Esophagus muscularis mucosa (tissue), 4 donors: ENCODE data around the gene CCDC77. TPM values are rescaled to one million over a fixed set of nuclear protein-coding genes. Genes with fewer than 3 reads are reported as not detected.

Source experiments
- DNase-seq: peaks from one replicate; pipeline ENCODE4 v3.0.0-alpha.2; 2017; ENCODE audit errors: extremely low spot score
- H3K27ac ChIP-seq, 4 donors: fragments of 200-600 bp; sonication (generic); replicated peaks in 1 of 4; 1 replicate in 3 of 4; 2 replicates in 1 of 4; pipeline ENCODE4 v1.5.1; 2016 to 2019; ENCODE audit warnings: mild to moderate bottlenecking in 1 of 4
- H3K27me3 ChIP-seq, 4 donors: fragments of 200-600 bp; sonication (generic); one replicate each; pipeline versions ENCODE4 v1.5.1 to v1.6.0; 2016 to 2019
- H3K36me3 ChIP-seq, 4 donors: fragments of 200-600 bp; sonication (generic); one replicate each; pipeline ENCODE4 v1.5.1; 2016 to 2019
- H3K4me1 ChIP-seq, 4 donors: fragments of 200-600 bp; sonication (generic); one replicate each; pipeline ENCODE4 v1.5.1; 2016 to 2019
- H3K4me3 ChIP-seq, 4 donors: fragments of 200-600 bp; sonication (generic); 1 replicate in 2 of 4; 2 replicates in 2 of 4; pipeline ENCODE4 v1.5.1; 2016 to 2019; ENCODE audit warnings: mild to moderate bottlenecking in 4 of 4, moderate library complexity in 1 of 4
- H3K9me3 ChIP-seq, 4 donors: fragments of 200-600 bp; sonication (generic); 1 replicate in 3 of 4; 2 replicates in 1 of 4; pipeline ENCODE4 v1.5.1; 2016 to 2019
- EP300 ChIP-seq: sonication (generic); formaldehyde crosslinking; IDR thresholded peaks from one replicate; pipeline ENCODE4 v1.6.1; 2017; ENCODE audit warnings: antibody characterized with exemption
- POLR2A ChIP-seq: fragments of 450-650 bp; IDR thresholded peaks from one replicate; pipeline ENCODE4 v1.6.1; 2017; ENCODE audit warnings: antibody characterized with exemption, moderate library complexity, mild to moderate bottlenecking, low read depth
- POLR2AphosphoS5 ChIP-seq, 2 donors: sonication (generic); formaldehyde crosslinking; IDR thresholded peaks; one replicate each; pipeline ENCODE4 v1.6.1; 2017; ENCODE audit warnings: antibody characterized with exemption in 2 of 2
- WGBS: methylation state at CpG from one replicate; pipeline ENCODE4 v1.1.5; 2018; 5-methylcytosine and 5-hydroxymethylcytosine counted together
- intact Hi-C: fragments of 100-400 bp; cut with DNase I; formaldehyde crosslinking; loops from one replicate; pipeline ENCODE4 v1.15.1; 2023
- total RNA-seq, 4 donors: library from RNA; depleted of rRNA; stranded (reverse); fragments of >200 nt; gene quantifications; one replicate each; pipeline versions ENCODE4 v1.1.0 to v1.2.1, GENCODE V29; 2016
- TF ChIP-seq, protein P1 (sequence below), 3 experiments: fragments of 200-600 bp in 2 of 3; fragments of 450-650 bp in 1 of 3; sonication (generic) in 2 of 3; IDR thresholded peaks; one replicate each; pipeline ENCODE4 v1.5.1; 2017 to 2019; ENCODE audit warnings: antibody characterized with exemption in 3 of 3, mild to moderate bottlenecking in 2 of 3, moderate library complexity in 1 of 3

Gene CCDC77
- total RNA-seq, 4 donors from 2014 or later = 3.8 to 7.1 (median 5.0) TPM

DNA sequence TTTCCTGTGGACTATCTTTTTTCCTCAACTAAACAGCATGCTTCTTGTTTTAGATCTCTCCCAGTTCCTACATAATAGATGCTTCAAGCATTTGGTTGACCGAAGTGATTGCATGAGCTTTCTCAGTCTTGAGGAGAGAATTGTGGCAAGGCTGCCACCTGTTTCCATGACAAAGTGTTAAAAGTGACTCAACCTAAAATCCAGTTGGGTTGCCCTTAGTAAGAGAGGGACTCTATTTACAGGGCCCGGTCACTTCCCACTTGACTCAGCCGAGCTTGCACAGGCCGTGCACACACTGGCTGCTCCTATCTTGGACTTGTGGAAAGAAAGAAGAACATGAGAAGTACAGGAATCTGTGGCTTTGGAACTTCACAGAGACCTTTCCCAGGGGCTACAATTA lies 56.2 kb downstream of the CCDC77 start:
- H3K27me3 ChIP-seq = peaks cover 0 to 53% (median 8%) of the 10 kb centered on the region in 4 donors
- no peak for TF ChIP-seq POLR2AphosphoS5 (IDR thresholded peaks at IDR 0.05)
- TF ChIP-seq, protein P1, sequence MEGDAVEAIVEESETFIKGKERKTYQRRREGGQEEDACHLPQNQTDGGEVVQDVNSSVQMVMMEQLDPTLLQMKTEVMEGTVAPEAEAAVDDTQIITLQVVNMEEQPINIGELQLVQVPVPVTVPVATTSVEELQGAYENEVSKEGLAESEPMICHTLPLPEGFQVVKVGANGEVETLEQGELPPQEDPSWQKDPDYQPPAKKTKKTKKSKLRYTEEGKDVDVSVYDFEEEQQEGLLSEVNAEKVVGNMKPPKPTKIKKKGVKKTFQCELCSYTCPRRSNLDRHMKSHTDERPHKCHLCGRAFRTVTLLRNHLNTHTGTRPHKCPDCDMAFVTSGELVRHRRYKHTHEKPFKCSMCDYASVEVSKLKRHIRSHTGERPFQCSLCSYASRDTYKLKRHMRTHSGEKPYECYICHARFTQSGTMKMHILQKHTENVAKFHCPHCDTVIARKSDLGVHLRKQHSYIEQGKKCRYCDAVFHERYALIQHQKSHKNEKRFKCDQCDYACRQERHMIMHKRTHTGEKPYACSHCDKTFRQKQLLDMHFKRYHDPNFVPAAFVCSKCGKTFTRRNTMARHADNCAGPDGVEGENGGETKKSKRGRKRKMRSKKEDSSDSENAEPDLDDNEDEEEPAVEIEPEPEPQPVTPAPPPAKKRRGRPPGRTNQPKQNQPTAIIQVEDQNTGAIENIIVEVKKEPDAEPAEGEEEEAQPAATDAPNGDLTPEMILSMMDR (IDR thresholded peaks at IDR 0.05) = no peak
- no peak for TF ChIP-seq POLR2A
- H3K27ac ChIP-seq = no peak overlapping the region
- intact Hi-C loops = loop anchor here (5.0 kb wide), 1 partner anchor 90 kb away; no protein-coding TSS in a partner anchor
- no peaks in the 10 kb centered on the region for H3K36me3 ChIP-seq
- peaks cover 9 to 21% (median 21%) of the 10 kb centered on the region in 4 donors for H3K4me1 ChIP-seq
- H3K9me3 ChIP-seq = no peaks in the 10 kb centered on the region
- H3K4me3 ChIP-seq = no peak overlapping the region
- DNase-seq = no peak
- 93% methylated on average over 4 of the region's 4 CpGs for WGBS

DNA sequence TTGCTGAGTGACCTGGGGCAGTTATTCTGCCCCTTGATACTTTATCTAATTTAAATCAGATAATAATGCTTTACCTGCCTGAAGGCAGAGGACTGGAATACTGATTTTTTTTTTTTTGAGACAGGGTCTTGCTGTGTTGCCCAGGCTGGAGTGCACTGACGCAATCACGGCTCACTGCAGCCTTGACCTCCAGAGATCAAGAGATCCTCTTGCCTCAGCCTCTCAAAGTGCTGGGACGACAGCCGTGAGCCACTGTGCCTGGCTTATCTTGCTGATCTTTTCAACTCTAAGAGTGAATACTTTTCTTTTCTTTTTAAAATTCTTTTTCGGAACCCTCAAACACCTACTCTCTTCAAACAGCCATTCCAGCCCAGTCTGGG lies 57.6 kb downstream of the CCDC77 start:
- Histone ChIP-seq H3K9me3 (no peaks in the 10 kb centered on the region), H3K36me3 (no peaks in the 10 kb centered on the region), H3K27ac (no peak overlapping the region), H3K4me1 (peaks cover 9 to 21% (median 21%) of the 10 kb centered on the region in 4 donors), H3K4me3 (peak overlapping the region; percentile 59 to 71 (median 62)), H3K27me3 (peaks cover 0 to 54% (median 8%) of the 10 kb centered on the region in 4 donors)
- no peak for TF ChIP-seq POLR2A
- TF ChIP-seq, protein P1 (IDR thresholded peaks at IDR 0.05) = no peak
- no peak for TF ChIP-seq POLR2AphosphoS5 (IDR thresholded peaks at IDR 0.05)
- TF ChIP-seq EP300 = no peak
- WGBS = 68% methylated on average over 5 of the region's 5 CpGs
- intact Hi-C loops = loop anchor here (5.0 kb wide), 1 partner anchor 88 kb away; no protein-coding TSS in a partner anchor
- no peak for DNase-seq

DNA sequence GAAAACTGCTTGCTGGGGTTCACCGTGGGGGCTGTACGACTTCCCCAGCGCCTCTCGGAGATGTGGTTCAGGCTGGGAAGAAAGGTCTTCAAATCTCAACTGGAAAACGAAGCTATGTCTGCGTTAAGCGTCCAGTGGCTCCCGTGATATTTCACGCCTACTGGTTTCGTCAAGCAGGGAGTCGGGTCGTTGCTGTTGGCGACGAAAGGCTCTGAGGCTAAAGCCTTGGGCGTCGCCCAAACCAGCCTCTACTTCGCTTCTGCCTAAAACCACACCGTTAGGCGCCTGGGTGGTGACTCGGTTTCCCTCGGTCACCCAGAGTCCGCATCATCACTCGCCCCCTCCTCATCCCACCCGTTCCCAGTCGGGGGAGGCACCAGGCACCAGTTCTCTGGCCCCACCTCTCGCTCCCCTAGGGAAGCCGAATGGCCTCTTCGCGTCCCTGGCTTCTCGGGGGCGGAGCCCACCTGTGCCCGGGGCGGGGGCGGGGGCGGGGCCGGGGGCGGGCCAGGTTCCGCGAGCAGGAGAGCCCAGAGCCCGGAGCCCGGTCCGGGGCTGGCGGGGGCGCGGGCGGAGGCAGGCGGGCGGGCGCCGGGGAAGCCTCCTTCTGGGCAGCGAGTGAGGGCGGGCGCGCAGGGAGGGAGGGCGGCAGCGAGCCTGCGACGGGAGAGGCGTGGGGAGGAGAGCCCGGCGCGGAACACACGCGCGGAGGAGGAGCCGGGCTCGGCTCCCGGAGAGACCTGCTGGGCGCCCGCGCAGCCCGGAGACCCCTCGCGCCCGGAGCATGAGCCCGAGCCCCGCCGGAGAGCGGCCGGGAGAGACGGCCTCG lies 58.2 kb downstream of the CCDC77 start, which contains the start of gene B4GALNT3:
TSS of gene B4GALNT3 (plus strand) at position 510 of the 829 bp plus-strand sequence. CDS start 438 bp downstream, outside the sequence.
- Histone ChIP-seq H3K4me3 (peak within 1 kb of the TSS; percentile 59 to 71 (median 62)), H3K9me3 (no peaks in the 10 kb centered on the region), H3K36me3 (no peaks in the 10 kb centered on the region), H3K27me3 (peaks cover 0 to 57% (median 8%) of the 10 kb centered on the region in 4 donors), H3K4me1 (peaks cover 9 to 21% (median 21%) of the 10 kb centered on the region in 4 donors), H3K27ac (no peak within 1 kb of the TSS)
- DNase-seq = no peak
- intact Hi-C loops = loop anchor here (5.0 kb wide), 1 partner anchor 88 kb away; no protein-coding TSS in a partner anchor
- no peak for TF ChIP-seq POLR2AphosphoS5 (IDR thresholded peaks at IDR 0.05)
- TF ChIP-seq EP300 = no peak
- TF ChIP-seq, protein P1 (IDR thresholded peaks at IDR 0.05) = no peak
- no peak for TF ChIP-seq POLR2A
- 1% methylated on average over 37 of the region's 82 CpGs for WGBS

DNA sequence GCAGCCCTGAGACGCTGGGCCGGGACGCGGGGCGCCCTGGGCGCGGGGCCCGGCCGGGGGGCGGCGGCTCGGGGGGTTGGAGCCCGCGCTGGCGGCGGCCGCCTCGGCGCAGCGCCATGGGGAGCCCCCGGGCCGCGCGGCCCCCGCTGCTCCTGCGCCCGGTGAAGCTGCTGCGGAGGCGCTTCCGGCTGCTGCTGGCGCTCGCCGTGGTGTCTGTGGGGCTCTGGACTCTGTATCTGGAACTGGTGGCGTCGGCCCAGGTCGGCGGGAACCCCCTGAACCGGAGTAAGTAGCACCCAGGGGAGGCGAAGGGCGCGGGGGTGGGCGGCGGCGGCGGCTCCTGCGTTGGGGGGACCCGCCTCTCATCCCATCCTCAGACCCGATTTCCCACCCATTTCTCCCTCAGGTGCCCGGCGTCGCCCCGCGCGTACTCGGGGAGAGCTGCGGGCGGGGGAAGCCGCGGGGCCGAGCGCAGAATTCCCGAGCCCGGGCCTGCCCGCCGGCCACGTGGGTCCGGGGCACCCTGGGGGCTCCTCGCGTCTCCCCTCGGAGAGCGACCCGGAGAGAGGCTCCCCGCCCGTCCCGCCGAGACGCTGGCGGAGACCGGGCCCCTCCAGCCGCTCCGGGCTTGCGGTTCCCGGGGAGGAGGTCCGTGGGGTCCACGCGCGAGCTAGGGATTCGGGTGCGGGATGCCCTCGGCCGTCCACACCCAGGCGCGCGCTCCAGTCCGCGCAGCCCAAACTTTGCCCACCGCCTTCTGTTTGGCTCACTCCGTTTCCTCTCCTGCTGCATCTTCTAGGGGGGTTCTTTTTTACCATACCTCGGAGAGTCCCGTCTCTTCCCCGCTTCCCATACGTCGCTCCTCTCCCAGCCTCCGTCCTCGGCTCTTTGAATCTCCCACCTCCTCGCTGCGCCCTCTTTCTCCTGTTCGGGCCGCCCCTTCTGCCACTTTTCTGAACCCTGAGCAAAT lies 59.1 kb downstream of the CCDC77 start:
- intact Hi-C loops = no loop called here
- H3K4me3 ChIP-seq = peak overlapping the region; percentile 59 to 71 (median 62)
- 17% methylated on average over 30 of the region's 109 CpGs for WGBS
- no peaks in the 10 kb centered on the region for H3K9me3 ChIP-seq
- H3K4me1 ChIP-seq = peaks cover 9 to 21% (median 21%) of the 10 kb centered on the region in 4 donors
- DNase-seq = no peak
- no peak overlapping the region for H3K27ac ChIP-seq
- H3K27me3 ChIP-seq = peaks cover 0 to 57% (median 8%) of the 10 kb centered on the region in 4 donors
- TF ChIP-seq POLR2AphosphoS5 (IDR thresholded peaks at IDR 0.05) (no peak), EP300 (no peak), POLR2A (no peak)
- TF ChIP-seq, protein P1 (IDR thresholded peaks at IDR 0.05) = no peak
- no peaks in the 10 kb centered on the region for H3K36me3 ChIP-seq
